ENCODE results near the gene TEX14. TPM values are rescaled to one million over a fixed set of nuclear protein-coding genes. Genes with fewer than 3 reads are reported as not detected.
A peak's percentile ranks its signal among the peaks of the same experiment; 100 is the strongest.

TEX14 gene
- total RNA-seq, 1 experiment from 2014 or later, result 0.31 TPM

- DNase-seq, result peak; percentile 92
- H3K27ac Mint-ChIP-seq, result no peak overlapping the region; a peak in 2 of 7 replicates
- H3K14ac ChIP-seq (ENCODE audit: insufficient read depth, low read length), result no peak overlapping the region
- no peak overlapping the region for H2BK15ac ChIP-seq (ENCODE audit: low read depth, low read length)
- no peak overlapping the region for H3K9ac ChIP-seq (ENCODE audit: extremely low read depth, insufficient read length, low read length)
- no peaks in the 10 kb centered on the region for H3K4me1 ChIP-seq (ENCODE audit: insufficient read depth, low read length)
- H3K9me3 ChIP-seq (ENCODE audit: control insufficient read depth, low read depth, low read length), result no peaks in the 10 kb centered on the region
- no peak overlapping the region for H3K23ac ChIP-seq (ENCODE audit: insufficient read length, low read depth, low read length)
- no peak overlapping the region for H2BK120ac ChIP-seq (ENCODE audit: low read depth, low read length, poor library complexity, severe bottlenecking)
- no peaks in the 10 kb centered on the region for H3K27me3 ChIP-seq (ENCODE audit: insufficient read depth, low read length)
- H4K8ac ChIP-seq (replicated peaks; ENCODE audit: insufficient read length, low read depth, low read length), result no peak overlapping the region
- no peaks in the 10 kb centered on the region for H3K79me2 ChIP-seq (ENCODE audit: insufficient read depth, low read length)
- H3K27ac ChIP-seq (ENCODE audit: insufficient read length, low read depth, low read length), result peak overlapping the region; percentile 92
- no peaks in the 10 kb centered on the region for H3K36me3 Mint-ChIP-seq (ENCODE audit: insufficient read depth in 1 of 3, low read depth in 3 of 3)
- H3K27me3 Mint-ChIP-seq (ENCODE audit: low read depth), result no peaks in the 10 kb centered on the region; the same call in none of the 2 replicates
- H4K20me1 ChIP-seq (ENCODE audit: control insufficient read depth, insufficient read depth, insufficient read length), result no peaks in the 10 kb centered on the region
- H3K4ac ChIP-seq (ENCODE audit: low read depth, low read length), result no peak overlapping the region
- H4K91ac ChIP-seq (ENCODE audit: insufficient read length, low read depth, low read length), result no peak overlapping the region
- H2BK12ac ChIP-seq (ENCODE audit: insufficient read length, low read depth, low read length), result no peak overlapping the region
- H3T11ph ChIP-seq (ENCODE audit: low read length), result no peak overlapping the region
- H3K79me1 ChIP-seq (ENCODE audit: insufficient read depth, low read depth, low read length, poor library complexity, severe bottlenecking), result no peaks in the 10 kb centered on the region
- no peak overlapping the region for H3K18ac ChIP-seq (ENCODE audit: insufficient read length, low read depth, low read length)
- no peak overlapping the region for H4K5ac ChIP-seq (ENCODE audit: insufficient read length, low read depth, low read length)
- no peak overlapping the region for H2BK20ac ChIP-seq (ENCODE audit: low read depth, low read length, poor library complexity, severe bottlenecking)
- H2AK5ac ChIP-seq (ENCODE audit: insufficient read length, low read length), result no peak overlapping the region
- WGBS (ENCODE audit: extremely low coverage, insufficient read length, low lambda C conversion rate), result no CpG with 5 or more reads among the region's 10 CpGs
- H3K4me3 Mint-ChIP-seq, result peak overlapping the region; percentile 4 to 63; a peak in 2 of 5 replicates
- H3K56ac ChIP-seq (ENCODE audit: insufficient read length, low read depth, low read length), result no peak overlapping the region
- TF ChIP-seq CTCF (conservative IDR thresholded peaks at IDR 0.05), result no peak
- no peaks in the 10 kb centered on the region for H3K9me3 Mint-ChIP-seq
- peaks cover 4 to 5% of the 10 kb centered on the region in 2 experiments; a peak in 2 of 4 replicates for H3K4me1 Mint-ChIP-seq
- no peaks in the 10 kb centered on the region for H3K23me2 ChIP-seq (ENCODE audit: insufficient read length, low read depth, low read length, poor library complexity, severe bottlenecking)
- no peak overlapping the region for H2BK5ac ChIP-seq (ENCODE audit: insufficient read length, low read length)
- no peak overlapping the region for H2AFZ ChIP-seq (ENCODE audit: low read length)
- no peak overlapping the region for H3K4me2 ChIP-seq (ENCODE audit: insufficient read depth, insufficient read length, low read length)
These were observed 60.8 kb downstream of the TEX14 start for GRCh38 chr17:58630883-58631522.
